K562 (cell line): ENCODE results near the gene ZNF865. TPM values are rescaled to one million over a fixed set of nuclear protein-coding genes. Genes with fewer than 3 reads are reported as not detected.

Experiments
- ARHGAP35 ChIP-seq: fragments of 450-650 bp; IDR thresholded peaks from 2 replicates; pipeline ENCODE4 v1.6.1; 2018; ENCODE audit not compliant: partially characterized antibody
- ATF3 ChIP-seq, 2 experiments: fragments of 450-650 bp in 1 of 2; sonication (generic) in 1 of 2; formaldehyde crosslinking in 1 of 2; IDR thresholded peaks in 1 of 2; conservative IDR thresholded peaks in 1 of 2; 2 replicates each; pipeline versions ENCODE4 v1.6.1 to v1.8.1; 2016 to 2023; ENCODE audit warnings: mild to moderate bottlenecking in 2 of 2, moderate library complexity in 2 of 2, inconsistent platforms in 1 of 2, missing genetic modification reagents in 1 of 2
- ERF ChIP-seq: fragments of 450-650 bp; formaldehyde crosslinking; IDR thresholded peaks from 2 replicates; pipeline ENCODE4 v1.4.0; 2020; ENCODE audit warnings: mild to moderate bottlenecking, mixed read lengths
- FUS ChIP-seq: fragments of 200-400 bp; formaldehyde crosslinking; optimal IDR thresholded peaks from 2 replicates; pipeline ENCODE3; 2017; ENCODE audit warnings: low read depth, low read length
- HSF4 ChIP-seq: fragments of 250-450 bp; sonication (Bioruptor Pico); IDR thresholded peaks from 2 replicates; pipeline ENCODE4 v2.1.2; 2022; ENCODE audit warnings: mild to moderate bottlenecking, moderate library complexity, borderline replicate concordance
- MCM2 ChIP-seq: fragments of 450-650 bp; IDR thresholded peaks from 2 replicates; pipeline ENCODE4 v1.6.1; 2017; ENCODE audit warnings: low read depth, mild to moderate bottlenecking
- MYBL2 ChIP-seq, 2 experiments: fragments of 450-650 bp in 1 of 2; sonication (generic) in 1 of 2; formaldehyde crosslinking in 1 of 2; IDR thresholded peaks; 2 replicates each; pipeline versions ENCODE4 v1.6.1 to v1.8.1; 2017 to 2022; ENCODE audit warnings: borderline replicate concordance in 1 of 2, inconsistent platforms in 1 of 2, low read depth in 1 of 2, mild to moderate bottlenecking in 1 of 2, missing genetic modification reagents in 1 of 2, moderate library complexity in 1 of 2
- NCOA4 ChIP-seq: fragments of 450-650 bp; IDR thresholded peaks from 2 replicates; pipeline ENCODE4 v1.6.1; 2018; ENCODE audit warnings: mild to moderate bottlenecking; ENCODE audit not compliant: partially characterized antibody
- NCOR1 ChIP-seq: fragments of 450-650 bp; IDR thresholded peaks from 2 replicates; pipeline ENCODE4 v1.6.1; 2016; ENCODE audit warnings: mild to moderate bottlenecking, moderate library complexity
- PBX2 ChIP-seq, 2 experiments: IDR thresholded peaks in 1 of 2; conservative IDR thresholded peaks in 1 of 2; 2 replicates each; pipeline ENCODE4 v1.6.1; 2016; ENCODE audit warnings: low read depth in 2 of 2, mild to moderate bottlenecking in 1 of 2, missing compliant biosample characterization in 1 of 2, missing genetic modification characterization in 1 of 2, moderate library complexity in 1 of 2
- POLR2B ChIP-seq: fragments of 450-650 bp; IDR thresholded peaks from 2 replicates; pipeline ENCODE4 v1.6.1; 2018; ENCODE audit warnings: low read depth; ENCODE audit not compliant: partially characterized antibody
- POLR2H ChIP-seq: IDR thresholded peaks from 2 replicates; pipeline ENCODE4 v1.6.1; 2016; ENCODE audit warnings: missing genetic modification characterization, low read depth, mild to moderate bottlenecking, control low read depth, missing compliant biosample characterization, moderate library complexity
- POLR3G ChIP-seq: IDR thresholded peaks from 2 replicates; pipeline ENCODE4 v1.6.1; 2011; ENCODE audit not compliant: insufficient read length, insufficient replicate concordance; ENCODE audit errors: extremely low read depth
- PPARD ChIP-seq: fragments of 250-450 bp; sonication (Bioruptor Pico); IDR thresholded peaks from 2 replicates; pipeline ENCODE4 v1.8.0; 2022; ENCODE audit warnings: inconsistent platforms, mild to moderate bottlenecking, moderate library complexity
- SIX5 ChIP-seq, 2 experiments: IDR thresholded peaks; 2 replicates each; pipeline ENCODE4 v1.6.1; 2011; ENCODE audit warnings: low read length in 2 of 2, borderline replicate concordance in 1 of 2, low read depth in 1 of 2, mild to moderate bottlenecking in 1 of 2, moderate library complexity in 1 of 2; ENCODE audit not compliant: insufficient read depth in 1 of 2
- SREBF2 ChIP-seq: sonication (generic); formaldehyde crosslinking; IDR thresholded peaks from 2 replicates; pipeline ENCODE4 v1.4.0; 2020; ENCODE audit warnings: mild to moderate bottlenecking, missing genetic modification reagents
- STAG1 ChIP-seq: sonication (generic); formaldehyde crosslinking; IDR thresholded peaks from 2 replicates; pipeline ENCODE4 v1.5.0; 2020; ENCODE audit warnings: missing genetic modification reagents, borderline replicate concordance
- TCF3 ChIP-seq: sonication (generic); formaldehyde crosslinking; IDR thresholded peaks from 2 replicates; pipeline ENCODE4 v1.4.0; 2020; ENCODE audit warnings: mild to moderate bottlenecking, missing genetic modification reagents
- VEZF1 ChIP-seq: fragments of 200-800 bp; sonication (Bioruptor generic); IDR thresholded peaks from 2 replicates; pipeline ENCODE4 v1.6.1; 2017; ENCODE audit warnings: missing genetic modification characterization, missing compliant biosample characterization
- XRCC4 ChIP-seq: IDR thresholded peaks from one replicate; pipeline ENCODE4 v1.6.1; 2011; ENCODE audit not compliant: insufficient read depth, insufficient read length; ENCODE audit errors: extremely low read depth
- ZNF184 ChIP-seq: sonication (generic); formaldehyde crosslinking; IDR thresholded peaks from 2 replicates; pipeline ENCODE4 v1.5.0; 2020; ENCODE audit warnings: missing genetic modification reagents
- ZNF431 ChIP-seq: sonication (generic); formaldehyde crosslinking; IDR thresholded peaks from 2 replicates; pipeline ENCODE4 v1.8.0; 2022; ENCODE audit warnings: mild to moderate bottlenecking, missing genetic modification reagents
- ZNF699 ChIP-seq: fragments of 250-450 bp; sonication (Bioruptor Pico); IDR thresholded peaks from 2 replicates; pipeline ENCODE4 v1.8.0; 2021; ENCODE audit warnings: mild to moderate bottlenecking, moderate library complexity; ENCODE audit not compliant: insufficient replicate concordance
- polyA plus RNA-seq, 8 experiments: library from polyadenylated mRNA; depleted of rRNA in 4 of 8; stranded (reverse) in 5 of 8; unstranded in 3 of 8; fragments of >200 nt; fragmentation: Nextera tagmentation in 2 of 8; fragmentation: Illumina TruSeq in 1 of 8; extraction: Ambion mirVana in 2 of 8; extraction: Trizol in 1 of 8; gene quantifications; 2 replicates each; pipeline versions ENCODE4 v1.2.1 to v1.2.3, GENCODE V29; 2011 to 2014; ENCODE audit warnings: inconsistent platforms in 1 of 8, missing spikeins in 1 of 8
- total RNA-seq, 7 experiments: library from RNA; depleted of rRNA in 6 of 7; stranded (reverse); fragments of >200 nt in 6 of 7; fragmentation: Illumina TruSeq in 2 of 7; extraction: Trizol in 2 of 7; gene quantifications; 2 replicates each; pipeline versions ENCODE4 v1.2.1 to v1.2.3, GENCODE V29; 2011 to 2021; ENCODE audit warnings: low replicate concordance in 1 of 7

Gene ZNF865
- total and polyA plus RNA-seq, 9 of the 15 experiments (the other 6 are each of a cell fraction or from before 2014, with no cell fraction given), result 0.40 to 18.8 (median 1.6) TPM; not detected in 2

GRCh38 chr19:55599468-55599841 is 6.0 kb upstream of the ZNF865 start, which contains the start of gene FIZ1 (continued):
- TF ChIP-seq ERF (CRISPR knock-in tag) (no peak), ZNF431 (no peak), ZNF184 (CRISPR knock-in tag) (no peak), VEZF1 (peak; percentile 83), STAG1 (CRISPR knock-in tag) (no peak), XRCC4 (no peak), MCM2 (no peak), NCOR1 (peak; percentile 52; the same call in 1 of the 2 replicates), FUS (no peak), MYBL2 (IDR thresholded peaks at IDR 0.05; ENCODE audit: low read depth) (no peak), MYBL2 (CRISPR knock-in tag; IDR thresholded peaks at IDR 0.05; ENCODE audit: borderline replicate concordance) (no peak), PPARD (CRISPR knock-in tag) (no peak), POLR2H (peak; percentile 69), NCOA4 (no peak), ARHGAP35 (no peak), SIX5 (IDR thresholded peaks at IDR 0.05; ENCODE audit: borderline replicate concordance in 1 of 2, insufficient read depth in 1 of 2, low read depth in 1 of 2, low read length in 2 of 2) (peak; percentile 31 to 60; a peak in 2 of 4 replicates), PBX2 (CRISPR knock-in tag; IDR thresholded peaks at IDR 0.05; ENCODE audit: low read depth) (no peak), PBX2 (tag; conservative IDR thresholded peaks at IDR 0.05; ENCODE audit: low read depth) (no peak), POLR2B (no peak), ATF3 (IDR thresholded peaks at IDR 0.05) (no peak), ATF3 (CRISPR knock-in tag; conservative IDR thresholded peaks at IDR 0.05) (no peak), SREBF2 (no peak), ZNF699 (no peak), HSF4 (CRISPR knock-in tag) (no peak), POLR3G (no peak), TCF3 (CRISPR knock-in tag) (no peak)
